PFSK-1 (cell line): Measurements from ENCODE around the gene MAP9.

ENCODE experiments used
- FOXP2 ChIP-seq: optimal IDR thresholded peaks from 2 replicates; pipeline ENCODE3; 2011; ENCODE audit warnings: borderline replicate concordance, control low read depth, inconsistent platforms; ENCODE audit not compliant: insufficient read depth; ENCODE audit errors: extremely low read length, extremely low read depth
- POLR2AphosphoS5 ChIP-seq: IDR thresholded peaks from 2 replicates; pipeline ENCODE4 v1.6.1; 2012; ENCODE audit warnings: low read depth, mild to moderate bottlenecking, control low read depth, low read length, moderate library complexity
- REST ChIP-seq, 2 experiments: IDR thresholded peaks; 2 replicates each; pipeline versions ENCODE4 v1.6.1 to v1.8.0; 2011 to 2012; ENCODE audit warnings: low read depth in 2 of 2, low read length in 2 of 2, control low read depth in 1 of 2, inconsistent platforms in 1 of 2, mild to moderate bottlenecking in 1 of 2, moderate library complexity in 1 of 2; ENCODE audit not compliant: insufficient read depth in 1 of 2
- SIN3A ChIP-seq: IDR thresholded peaks from 2 replicates; pipeline ENCODE4 v1.6.1; 2012; ENCODE audit warnings: mild to moderate bottlenecking, low read length, moderate library complexity, borderline replicate concordance; ENCODE audit not compliant: insufficient read depth
- TAF1 ChIP-seq: IDR thresholded peaks from 2 replicates; pipeline ENCODE4 v1.6.1; 2012; ENCODE audit warnings: low read length, control low read depth, borderline replicate concordance; ENCODE audit not compliant: insufficient read depth

The MAP9 gene

GRCh38 chr4:155336242-155336641 is 40.5 kb downstream of the MAP9 start:
- TF ChIP-seq POLR2AphosphoS5 (no peak), FOXP2 (no peak), TAF1 (no peak), SIN3A (no peak), REST (IDR thresholded peaks at IDR 0.05; ENCODE audit: insufficient read depth in 1 of 2, low read depth in 2 of 2, low read length in 2 of 2) (no peak)

- TF ChIP-seq SIN3A (no peak), FOXP2 (no peak), TAF1 (no peak), REST (IDR thresholded peaks at IDR 0.05; ENCODE audit: insufficient read depth in 1 of 2, low read depth in 2 of 2, low read length in 2 of 2) (no peak), POLR2AphosphoS5 (no peak)
Measured at GRCh38 chr4:155331478-155331877, 45.3 kb downstream of the MAP9 start.

GRCh38 chr4:155322782-155323181 is 54.0 kb downstream of the MAP9 start:
- TF ChIP-seq TAF1 (no peak), FOXP2 (no peak), POLR2AphosphoS5 (no peak), REST (IDR thresholded peaks at IDR 0.05; ENCODE audit: insufficient read depth in 1 of 2, low read depth in 2 of 2, low read length in 2 of 2) (no peak), SIN3A (no peak)

GRCh38 chr4:155321006-155321405 is 55.8 kb downstream of the MAP9 start:
- no peak for TF ChIP-seq POLR2AphosphoS5
- TF ChIP-seq SIN3A: no peak
- TF ChIP-seq FOXP2: no peak
- no peak for TF ChIP-seq REST (IDR thresholded peaks at IDR 0.05; ENCODE audit: insufficient read depth in 1 of 2, low read depth in 2 of 2, low read length in 2 of 2)
- TF ChIP-seq TAF1: no peak

GRCh38 chr4:155319516-155319915 is 57.2 kb downstream of the MAP9 start:
- no peak for TF ChIP-seq TAF1
- TF ChIP-seq SIN3A: no peak
- TF ChIP-seq REST (IDR thresholded peaks at IDR 0.05; ENCODE audit: insufficient read depth in 1 of 2, low read depth in 2 of 2, low read length in 2 of 2): no peak
- no peak for TF ChIP-seq FOXP2
- no peak for TF ChIP-seq POLR2AphosphoS5
